HepG2 (cell line): ENCODE results near the gene MCM3AP. TPM values are rescaled to one million over a fixed set of nuclear protein-coding genes. Genes with fewer than 3 reads are reported as not detected.
A peak's percentile ranks its signal among the peaks of the same experiment; 100 is the strongest.

Experiments
- CREM ChIP-seq, 2 experiments: sonication (generic) in 1 of 2; formaldehyde crosslinking in 1 of 2; IDR thresholded peaks; 2 replicates each; pipeline versions ENCODE4 v1.4.0 to v1.6.1; 2016 to 2020; ENCODE audit warnings: antibody characterized with exemption in 1 of 2, mild to moderate bottlenecking in 1 of 2, missing genetic modification reagents in 1 of 2
- ELF1 ChIP-seq: sonication (generic); formaldehyde crosslinking; IDR thresholded peaks from 2 replicates; pipeline ENCODE4 v1.4.0; 2020; ENCODE audit warnings: missing genetic modification reagents
- HHEX ChIP-seq: IDR thresholded peaks from 2 replicates; pipeline ENCODE4 v1.6.1; 2016; ENCODE audit warnings: control low read depth
- HNRNPK ChIP-seq: fragments of 200-400 bp; formaldehyde crosslinking; IDR thresholded peaks from 2 replicates; pipeline ENCODE4 v1.6.1; 2018; ENCODE audit warnings: low read length, low read depth, moderate library complexity, mild to moderate bottlenecking; ENCODE audit not compliant: poor library complexity, severe bottlenecking
- NFIC ChIP-seq: IDR thresholded peaks from 2 replicates; pipeline ENCODE4 v1.6.1; 2012; ENCODE audit warnings: mild to moderate bottlenecking, low read length, inconsistent platforms
- NFRKB ChIP-seq: fragments of 450-650 bp; IDR thresholded peaks from 2 replicates; pipeline ENCODE4 v1.6.1; 2017
- PCBP1 ChIP-seq: fragments of 200-400 bp; formaldehyde crosslinking; IDR thresholded peaks from 2 replicates; pipeline ENCODE4 v1.6.1; 2017; ENCODE audit warnings: mild to moderate bottlenecking, low read depth, low read length, borderline replicate concordance
- PRMT3 ChIP-seq: sonication (generic); formaldehyde crosslinking; IDR thresholded peaks from 2 replicates; pipeline ENCODE4 v1.8.1; 2022; ENCODE audit warnings: low read depth, mild to moderate bottlenecking, moderate library complexity, missing genetic modification reagents, borderline replicate concordance
- SMYD3 ChIP-seq: sonication (generic); formaldehyde crosslinking; IDR thresholded peaks from 2 replicates; pipeline ENCODE4 v1.8.1; 2023; ENCODE audit warnings: mild to moderate bottlenecking, missing genetic modification reagents
- TOE1 ChIP-seq: sonication (generic); formaldehyde crosslinking; IDR thresholded peaks from 2 replicates; pipeline ENCODE4 v1.4.0; 2020; ENCODE audit warnings: mild to moderate bottlenecking, missing genetic modification reagents
- XBP1 ChIP-seq: sonication (generic); formaldehyde crosslinking; IDR thresholded peaks from 2 replicates; pipeline ENCODE4 v1.5.0; 2020; ENCODE audit warnings: missing genetic modification reagents
- ZBTB42 ChIP-seq: sonication (generic); formaldehyde crosslinking; IDR thresholded peaks from 2 replicates; pipeline ENCODE4 v1.5.0; 2020; ENCODE audit warnings: mild to moderate bottlenecking, missing genetic modification reagents
- ZFP36 ChIP-seq: fragments of 150-350 bp; IDR thresholded peaks from 2 replicates; pipeline ENCODE4 v1.6.1; 2018; ENCODE audit warnings: borderline replicate concordance, low read length, low read depth; ENCODE audit not compliant: partially characterized antibody
- ZKSCAN5 ChIP-seq: sonication (generic); formaldehyde crosslinking; IDR thresholded peaks from 2 replicates; pipeline ENCODE4 v1.5.1; 2020; ENCODE audit warnings: mild to moderate bottlenecking, missing genetic modification reagents
- ZNF775 ChIP-seq: sonication (generic); formaldehyde crosslinking; IDR thresholded peaks from 2 replicates; pipeline ENCODE4 v1.4.0; 2020; ENCODE audit warnings: missing genetic modification reagents, mild to moderate bottlenecking, moderate library complexity, borderline replicate concordance
- ZNF878 ChIP-seq: sonication (generic); formaldehyde crosslinking; IDR thresholded peaks from 2 replicates; pipeline ENCODE4 v1.8.1; 2023; ENCODE audit warnings: mild to moderate bottlenecking, missing genetic modification reagents, moderate library complexity
- polyA plus RNA-seq, 8 experiments: library from polyadenylated mRNA; depleted of rRNA in 3 of 8; stranded (reverse) in 7 of 8; unstranded in 1 of 8; fragments of >200 nt; fragmentation: Illumina TruSeq in 4 of 8; extraction: Trizol in 4 of 8; gene quantifications; 2 replicates each; pipeline versions ENCODE4 v1.2.1 to v1.2.3, GENCODE V29; 2011 to 2016; ENCODE audit warnings: low read depth in 4 of 8, missing spikeins in 1 of 8, mixed read lengths in 1 of 8; ENCODE audit not compliant: insufficient read depth in 1 of 8
- total RNA-seq, 5 experiments: library from RNA; depleted of rRNA; stranded (reverse); fragments of >200 nt; fragmentation: Illumina TruSeq; extraction: Trizol; gene quantifications; 2 replicates each; pipeline ENCODE4 v1.2.3, GENCODE V29; 2016; ENCODE audit warnings: low read depth in 1 of 5
- TF ChIP-seq, protein P1 (sequence below): sonication (generic); formaldehyde crosslinking; IDR thresholded peaks from 2 replicates; pipeline ENCODE4 v1.8.0; 2022; ENCODE audit warnings: mild to moderate bottlenecking, missing genetic modification reagents, moderate library complexity
- TF ChIP-seq, protein P2 (sequence below): sonication (generic); formaldehyde crosslinking; IDR thresholded peaks from one replicate; pipeline ENCODE4 v1.5.1; 2020; ENCODE audit warnings: mild to moderate bottlenecking, missing genetic modification reagents; ENCODE audit errors: not compliant biosample characterization

The MCM3AP gene
- total and polyA plus RNA-seq, 2 of the 13 experiments (the other 11 are each of a cell fraction or from before 2014, with no cell fraction given) = 27.0 to 54.7 TPM

DNA sequence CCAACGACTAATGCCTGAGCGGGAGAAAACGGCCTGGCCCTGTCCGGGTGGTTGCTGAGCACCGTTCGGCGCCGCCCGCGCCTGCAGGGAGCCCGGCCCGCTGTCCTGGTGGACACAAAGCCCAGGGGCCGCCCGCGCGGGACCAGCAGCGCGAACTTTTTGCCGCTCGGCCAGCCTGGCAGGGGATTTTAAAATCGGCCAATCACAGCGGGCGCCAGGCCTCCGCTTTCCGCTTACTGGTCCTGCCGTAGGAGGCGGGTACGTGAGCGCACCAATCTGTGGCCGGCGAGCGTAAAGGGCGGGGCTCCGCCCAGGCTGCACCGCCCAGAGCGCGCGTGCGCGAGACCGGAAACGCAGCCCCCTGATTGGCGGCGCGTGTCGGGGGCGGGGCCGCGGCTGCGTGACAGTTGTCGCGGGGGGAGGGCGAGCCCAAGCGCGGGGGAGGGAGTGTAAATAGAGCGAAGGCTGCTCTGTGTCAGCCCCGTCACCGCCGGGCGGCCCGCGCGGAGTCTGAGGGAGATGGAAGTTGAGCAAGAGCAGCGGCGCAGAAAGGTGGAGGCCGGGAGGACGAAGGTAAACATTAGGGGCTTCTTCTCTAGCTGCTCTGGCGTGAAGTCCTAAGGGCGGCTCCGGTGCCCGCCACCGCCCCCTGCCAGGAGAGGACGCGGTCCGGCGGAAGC is 38.4 kb upstream of the MCM3AP start, which contains the start of the genes C21orf58 and PCNT (continued):
- TF ChIP-seq CREM (IDR thresholded peaks at IDR 0.05) (no peak), CREM (CRISPR knock-in tag; IDR thresholded peaks at IDR 0.05) (no peak), NFIC (no peak), ZKSCAN5 (CRISPR knock-in tag) (no peak), ZFP36 (no peak), TOE1 (CRISPR knock-in tag) (no peak), ELF1 (CRISPR knock-in tag) (peak; percentile 13; the same call in 1 of the 2 replicates), NFRKB (no peak), PRMT3 (CRISPR knock-in tag) (peak; percentile 83; the same call in 1 of the 2 replicates), ZBTB42 (CRISPR knock-in tag) (0 out of 2 replicates have a peak, but pooled peaks have one; percentile 61), SMYD3 (CRISPR knock-in tag) (peak; percentile 93; the same call in 1 of the 2 replicates), HHEX (CRISPR knock-in tag) (no peak), PCBP1 (0 out of 2 replicates have a peak, but pooled peaks have one; percentile 8), HNRNPK (no peak), ZNF775 (no peak), ZNF878 (peak; percentile 99), XBP1 (CRISPR knock-in tag) (no peak)
- TF ChIP-seq, protein P1, sequence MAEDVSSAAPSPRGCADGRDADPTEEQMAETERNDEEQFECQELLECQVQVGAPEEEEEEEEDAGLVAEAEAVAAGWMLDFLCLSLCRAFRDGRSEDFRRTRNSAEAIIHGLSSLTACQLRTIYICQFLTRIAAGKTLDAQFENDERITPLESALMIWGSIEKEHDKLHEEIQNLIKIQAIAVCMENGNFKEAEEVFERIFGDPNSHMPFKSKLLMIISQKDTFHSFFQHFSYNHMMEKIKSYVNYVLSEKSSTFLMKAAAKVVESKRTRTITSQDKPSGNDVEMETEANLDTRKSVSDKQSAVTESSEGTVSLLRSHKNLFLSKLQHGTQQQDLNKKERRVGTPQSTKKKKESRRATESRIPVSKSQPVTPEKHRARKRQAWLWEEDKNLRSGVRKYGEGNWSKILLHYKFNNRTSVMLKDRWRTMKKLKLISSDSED (CRISPR knock-in tag) = no peak
- TF ChIP-seq, protein P2, sequence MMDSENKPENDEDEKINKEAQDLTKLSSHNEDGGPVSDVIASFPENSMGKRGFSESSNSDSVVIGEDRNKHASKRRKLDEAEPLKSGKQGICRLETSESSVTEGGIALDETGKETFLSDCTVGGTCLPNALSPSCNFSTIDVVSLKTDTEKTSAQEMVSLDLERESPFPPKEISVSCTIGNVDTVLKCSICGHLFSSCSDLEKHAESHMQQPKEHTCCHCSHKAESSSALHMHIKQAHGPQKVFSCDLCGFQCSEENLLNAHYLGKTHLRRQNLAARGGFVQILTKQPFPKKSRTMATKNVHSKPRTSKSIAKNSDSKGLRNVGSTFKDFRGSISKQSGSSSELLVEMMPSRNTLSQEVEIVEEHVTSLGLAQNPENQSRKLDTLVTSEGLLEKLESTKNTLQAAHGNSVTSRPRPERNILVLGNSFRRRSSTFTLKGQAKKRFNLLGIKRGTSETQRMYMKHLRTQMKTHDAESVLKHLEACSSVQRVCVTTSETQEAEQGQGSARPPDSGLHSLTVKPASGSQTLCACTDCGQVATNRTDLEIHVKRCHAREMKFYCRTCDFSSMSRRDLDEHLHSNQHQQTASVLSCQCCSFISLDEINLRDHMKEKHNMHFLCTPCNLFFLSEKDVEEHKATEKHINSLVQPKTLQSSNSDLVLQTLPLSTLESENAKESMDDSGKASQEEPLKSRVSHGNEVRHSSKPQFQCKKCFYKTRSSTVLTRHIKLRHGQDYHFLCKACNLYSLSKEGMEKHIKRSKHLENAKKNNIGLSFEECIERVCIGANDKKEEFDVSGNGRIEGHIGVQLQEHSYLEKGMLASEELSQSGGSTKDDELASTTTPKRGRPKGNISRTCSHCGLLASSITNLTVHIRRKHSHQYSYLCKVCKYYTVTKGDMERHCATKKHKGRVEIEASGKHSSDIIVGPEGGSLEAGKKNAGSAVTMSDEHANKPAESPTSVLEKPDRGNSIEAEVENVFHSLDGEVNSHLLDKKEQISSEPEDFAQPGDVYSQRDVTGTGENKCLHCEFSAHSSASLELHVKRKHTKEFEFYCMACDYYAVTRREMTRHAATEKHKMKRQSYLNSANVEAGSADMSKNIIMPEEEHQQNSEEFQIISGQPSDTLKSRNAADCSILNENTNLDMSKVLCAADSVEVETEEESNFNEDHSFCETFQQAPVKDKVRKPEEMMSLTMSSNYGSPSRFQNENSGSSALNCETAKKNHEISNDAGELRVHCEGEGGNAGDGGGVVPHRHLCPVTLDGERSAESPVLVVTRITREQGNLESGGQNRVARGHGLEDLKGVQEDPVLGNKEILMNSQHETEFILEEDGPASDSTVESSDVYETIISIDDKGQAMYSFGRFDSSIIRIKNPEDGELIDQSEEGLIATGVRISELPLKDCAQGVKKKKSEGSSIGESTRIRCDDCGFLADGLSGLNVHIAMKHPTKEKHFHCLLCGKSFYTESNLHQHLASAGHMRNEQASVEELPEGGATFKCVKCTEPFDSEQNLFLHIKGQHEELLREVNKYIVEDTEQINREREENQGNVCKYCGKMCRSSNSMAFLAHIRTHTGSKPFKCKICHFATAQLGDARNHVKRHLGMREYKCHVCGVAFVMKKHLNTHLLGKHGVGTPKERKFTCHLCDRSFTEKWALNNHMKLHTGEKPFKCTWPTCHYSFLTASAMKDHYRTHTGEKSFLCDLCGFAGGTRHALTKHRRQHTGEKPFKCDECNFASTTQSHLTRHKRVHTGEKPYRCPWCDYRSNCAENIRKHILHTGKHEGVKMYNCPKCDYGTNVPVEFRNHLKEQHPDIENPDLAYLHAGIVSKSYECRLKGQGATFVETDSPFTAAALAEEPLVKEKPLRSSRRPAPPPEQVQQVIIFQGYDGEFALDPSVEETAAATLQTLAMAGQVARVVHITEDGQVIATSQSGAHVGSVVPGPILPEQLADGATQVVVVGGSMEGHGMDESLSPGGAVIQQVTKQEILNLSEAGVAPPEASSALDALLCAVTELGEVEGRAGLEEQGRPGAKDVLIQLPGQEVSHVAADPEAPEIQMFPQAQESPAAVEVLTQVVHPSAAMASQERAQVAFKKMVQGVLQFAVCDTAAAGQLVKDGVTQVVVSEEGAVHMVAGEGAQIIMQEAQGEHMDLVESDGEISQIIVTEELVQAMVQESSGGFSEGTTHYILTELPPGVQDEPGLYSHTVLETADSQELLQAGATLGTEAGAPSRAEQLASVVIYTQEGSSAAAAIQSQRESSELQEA (CRISPR knock-in tag) = no peak
